HT-29 (cell line): ENCODE results near the gene NUDT4. TPM values are rescaled to one million over a fixed set of nuclear protein-coding genes. Genes with fewer than 3 reads are reported as not detected.

Experiments used
- DNase-seq: peaks from one replicate; pipeline ENCODE4 v3.0.0-alpha.2; 2015; ENCODE audit warnings: low spot score
- total RNA-seq: library from RNA; depleted of rRNA; stranded (reverse); fragments of >200 nt; shearing (Covaris generic); gene quantifications from 2 replicates; pipeline ENCODE4 v1.2.3, GENCODE V29; 2014; rRNA removed

Gene NUDT4
- total RNA-seq, result 120 and 129 TPM in 2 replicates

DNA sequence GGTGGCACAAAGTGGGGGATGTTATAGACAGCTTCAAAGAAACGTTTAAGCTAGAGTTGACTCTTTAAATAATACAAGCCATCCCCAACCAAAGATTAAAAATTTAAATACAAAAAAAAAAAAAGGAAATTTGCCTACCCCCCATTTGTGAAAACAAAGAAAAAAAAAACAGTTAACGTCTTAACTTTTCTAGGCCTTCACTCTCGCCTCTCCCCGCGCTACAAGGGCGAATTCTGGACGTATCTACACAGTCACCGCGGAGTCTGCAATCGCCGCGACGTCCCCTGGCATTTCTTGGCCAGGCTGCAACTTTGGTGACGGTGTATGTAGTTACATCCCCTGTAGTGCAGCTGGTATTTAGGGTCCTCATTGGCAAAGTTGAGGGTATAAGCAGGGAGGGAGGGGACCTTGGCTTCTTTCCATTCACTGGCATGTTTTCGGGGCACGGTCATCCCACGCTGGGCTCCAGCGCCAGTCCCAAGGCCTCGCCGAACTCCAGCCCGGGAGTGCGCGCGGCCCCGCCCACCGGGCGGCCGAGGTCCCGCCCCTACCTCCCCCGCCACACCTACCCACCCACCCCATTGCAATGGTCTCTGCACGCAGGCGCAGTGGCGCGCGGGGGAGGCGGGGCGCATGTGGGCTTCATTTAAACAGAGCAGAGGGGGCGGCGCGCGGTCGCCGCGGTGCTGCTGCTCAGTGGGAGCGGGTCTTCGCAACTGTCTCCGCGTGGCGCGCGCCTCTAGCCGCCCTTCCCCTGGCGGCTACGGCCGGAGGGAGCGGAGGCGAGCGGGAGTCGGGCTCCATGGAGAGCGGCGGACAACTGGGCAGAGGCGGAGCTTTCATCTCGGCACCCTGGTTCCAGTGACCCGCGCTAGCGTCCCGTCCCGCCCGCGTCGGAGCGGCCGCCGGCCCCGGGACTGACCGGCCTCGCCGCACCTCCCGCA, at the start of gene NUDT4:
Gene NUDT4 (plus strand): TSS at position 674 of the 944 bp plus-strand sequence. CDS start 398 bp downstream, outside the sequence.
- peak; percentile 97 for DNase-seq

DNA sequence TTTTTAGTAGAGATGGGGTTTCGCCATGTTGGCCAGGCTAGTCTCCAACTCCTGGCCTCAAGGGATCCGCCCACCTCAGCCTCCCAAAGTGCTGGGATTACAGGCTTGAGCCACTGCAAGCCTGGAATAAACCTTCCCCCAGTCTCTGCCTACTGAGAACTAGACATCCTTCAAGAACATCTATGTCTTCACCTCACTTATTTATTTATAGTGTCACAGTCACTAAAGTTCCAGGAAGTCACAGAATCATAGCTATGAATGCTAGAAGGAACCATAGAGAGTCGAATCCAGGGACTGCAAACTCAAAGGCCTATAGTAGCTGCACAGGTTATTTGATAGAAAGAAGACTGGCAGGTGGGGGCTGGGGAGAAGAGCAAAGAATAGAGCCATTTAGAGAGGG, 44.7 kb upstream of the NUDT4 start:
- no peak for DNase-seq

DNA sequence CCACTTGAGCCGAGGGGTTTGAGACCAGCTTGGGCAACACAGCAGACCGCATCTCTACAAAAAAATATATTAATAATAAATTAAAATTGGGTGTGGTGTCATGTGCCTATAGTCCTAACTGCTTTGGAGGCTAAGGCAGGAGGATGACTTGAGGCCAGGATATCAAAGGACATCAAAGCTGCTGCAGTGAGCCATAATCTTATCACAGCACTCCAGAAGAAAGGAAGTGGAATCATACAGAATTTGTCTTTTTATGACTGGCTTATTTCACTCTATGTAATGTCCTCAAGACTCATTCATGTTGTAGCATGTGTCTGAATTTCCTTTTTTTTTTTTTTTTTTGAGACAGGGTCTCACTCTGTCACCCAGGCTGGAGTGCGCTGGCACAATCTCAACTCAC, 43.9 kb upstream of the NUDT4 start:
- DNase-seq, result no peak

- DNase-seq, result no peak
These were observed 42.0 kb upstream of the NUDT4 start for GRCh38 chr12:93335603-93336162.

DNA sequence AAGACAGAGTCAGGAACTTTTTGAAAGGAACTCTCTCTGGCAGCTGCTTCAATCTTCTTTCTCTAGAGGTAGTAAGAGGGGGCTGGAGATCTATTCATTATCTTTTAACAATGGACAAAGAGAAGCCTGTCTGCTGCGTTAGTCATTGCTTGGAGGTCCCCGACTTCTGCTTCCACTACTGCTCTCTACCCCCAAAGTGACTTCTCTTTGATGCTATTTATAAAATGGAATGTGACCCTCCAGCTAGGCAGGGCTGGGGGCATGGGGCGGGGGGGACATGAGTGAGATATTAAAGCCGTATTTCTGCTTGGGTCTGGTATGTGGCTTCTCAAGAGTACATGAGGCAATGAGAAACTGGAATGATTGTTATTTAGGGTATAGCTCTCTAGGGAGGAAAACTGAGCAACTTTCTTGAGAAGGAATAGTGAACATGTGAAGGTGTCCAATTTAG, 41.4 kb upstream of the NUDT4 start:
- no peak for DNase-seq

DNA sequence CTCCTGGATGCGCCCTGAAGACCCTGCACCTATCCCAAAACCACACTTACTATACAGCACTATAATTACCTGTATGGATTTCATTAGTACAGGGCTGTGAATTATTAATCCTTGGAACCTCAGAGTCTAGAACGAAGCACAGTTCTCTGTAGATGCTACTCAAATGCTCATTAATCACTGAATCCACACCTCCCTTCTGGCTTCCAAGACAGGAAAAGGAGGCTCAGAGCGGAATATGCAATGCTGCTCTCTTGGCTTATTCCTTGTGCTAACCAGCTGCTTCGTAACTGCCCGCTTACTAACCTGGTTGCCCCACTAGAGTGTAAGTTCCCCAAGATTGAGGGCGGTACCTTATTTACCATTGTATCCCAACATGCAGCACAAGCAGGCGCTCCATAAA, 39.1 kb upstream of the NUDT4 start:
- no peak for DNase-seq

- DNase-seq, result no peak
These were observed 38.0 kb upstream of the NUDT4 start for GRCh38 chr12:93339695-93340094.

DNA sequence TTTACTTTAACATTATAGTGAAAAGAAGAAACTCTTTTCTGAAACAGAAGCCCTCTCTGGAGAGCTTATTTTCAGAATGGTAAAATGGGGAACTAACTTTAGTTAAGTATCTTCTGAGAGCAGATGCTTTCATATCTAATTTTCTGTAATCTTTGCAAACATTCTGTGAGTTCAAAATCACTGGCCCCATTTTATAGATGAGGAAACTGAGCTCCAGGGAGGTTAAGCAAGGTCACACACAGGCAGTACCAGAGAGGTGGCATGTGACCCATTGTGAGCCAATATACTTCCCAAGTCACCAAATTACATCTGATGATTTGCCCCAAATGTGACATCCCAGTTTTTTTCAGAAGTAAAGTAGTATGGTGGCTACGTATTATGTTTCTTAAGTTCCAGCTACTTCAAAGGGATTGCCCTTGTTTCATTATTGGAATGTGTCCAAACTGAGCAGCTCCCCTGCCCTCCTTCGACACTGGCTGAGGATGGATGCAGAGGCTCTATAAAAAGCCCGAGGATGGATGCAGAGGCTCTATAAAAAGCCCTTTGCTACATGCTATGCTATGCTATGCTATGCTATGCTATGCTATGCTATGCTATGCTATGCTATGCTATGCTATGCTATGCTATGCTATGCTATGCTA, 36.2 kb upstream of the NUDT4 start:
- no peak for DNase-seq

GRCh38 chr12:93347054-93347785, 30.5 kb upstream of the NUDT4 start:
- DNase-seq, result no peak

- DNase-seq, result no peak
These were observed 28.9 kb upstream of the NUDT4 start for GRCh38 chr12:93348575-93349435.

DNA sequence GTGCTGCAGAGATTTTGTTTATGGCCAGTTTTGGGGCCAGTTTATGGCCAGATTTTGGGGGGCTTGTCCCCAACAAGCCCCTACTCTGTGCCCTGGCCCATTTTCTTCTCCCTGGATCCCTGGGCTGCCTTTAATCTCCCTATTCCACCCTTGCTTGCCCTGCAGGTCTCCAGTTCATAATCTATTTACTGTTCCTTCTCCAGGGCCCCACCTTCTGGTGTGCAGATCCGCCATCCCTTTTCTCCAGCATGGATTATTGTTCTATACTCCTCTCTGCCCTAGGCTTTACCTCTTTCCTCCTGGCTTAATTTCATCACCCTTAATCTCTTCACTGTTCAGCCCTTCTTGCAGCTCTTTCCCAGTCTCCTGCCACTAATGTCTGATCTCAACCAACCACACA, 26.0 kb upstream of the NUDT4 start:
- no peak for DNase-seq

- DNase-seq, result no peak
These were observed 25.4 kb upstream of the NUDT4 start for GRCh38 chr12:93352321-93352720.

- no peak for DNase-seq
These were observed 21.5 kb upstream of the NUDT4 start for GRCh38 chr12:93356214-93356613.

DNA sequence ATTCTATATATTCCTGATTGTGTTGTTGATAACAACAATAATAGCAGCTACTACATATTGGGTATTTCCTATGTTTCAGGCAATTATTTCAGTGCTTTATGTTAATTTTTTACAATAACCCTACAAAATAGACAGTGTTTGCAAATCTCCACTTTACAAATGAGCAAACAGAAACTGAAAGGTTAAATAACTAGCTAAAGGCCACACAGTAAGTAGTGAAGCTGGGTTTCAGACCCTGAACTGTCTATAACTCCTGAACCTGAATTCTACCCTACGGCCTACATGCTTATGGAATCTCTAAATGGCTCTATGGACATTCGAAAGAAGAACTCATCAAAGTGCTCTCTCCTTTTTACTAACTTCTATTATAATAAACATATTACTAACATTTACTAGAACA, 19.7 kb upstream of the NUDT4 start:
- DNase-seq, result no peak

DNA sequence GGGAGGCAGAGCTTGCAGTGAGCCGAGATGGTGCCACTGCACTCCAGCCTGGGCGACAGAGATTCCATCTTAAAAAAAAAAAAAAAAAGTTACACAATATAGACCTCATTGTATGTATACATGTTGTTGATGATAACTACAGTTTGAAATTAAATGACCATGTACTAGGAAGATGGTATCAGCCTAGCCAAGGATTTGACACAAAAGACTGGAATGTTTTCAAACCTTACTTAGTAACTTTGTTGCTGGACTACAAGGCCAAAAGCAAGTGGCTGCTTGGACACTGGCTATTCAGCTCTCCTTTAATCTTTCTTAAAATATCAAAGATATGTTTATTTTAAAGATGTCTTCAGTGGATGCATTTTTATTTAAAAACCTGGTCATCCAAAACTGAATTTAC, 18.9 kb upstream of the NUDT4 start:
- no peak for DNase-seq

DNA sequence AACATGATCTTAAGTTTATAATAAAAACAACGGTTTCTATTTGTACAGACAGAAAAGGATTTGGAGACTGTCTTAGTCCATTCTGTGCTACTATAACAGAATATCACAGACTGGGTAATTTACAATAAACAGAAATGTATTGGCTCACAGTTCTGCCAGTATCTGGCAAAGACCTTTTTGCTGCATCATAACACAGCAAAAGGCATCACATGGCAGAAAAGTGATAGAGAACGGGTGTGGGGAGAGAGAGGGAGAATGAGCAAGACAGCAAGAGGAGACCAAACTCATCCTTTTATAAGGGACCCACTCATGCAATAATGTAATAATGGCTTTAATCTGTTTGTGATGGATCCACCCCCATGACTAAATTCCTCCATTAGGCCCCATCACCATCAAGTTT, 17.0 kb upstream of the NUDT4 start:
- no peak for DNase-seq

DNA sequence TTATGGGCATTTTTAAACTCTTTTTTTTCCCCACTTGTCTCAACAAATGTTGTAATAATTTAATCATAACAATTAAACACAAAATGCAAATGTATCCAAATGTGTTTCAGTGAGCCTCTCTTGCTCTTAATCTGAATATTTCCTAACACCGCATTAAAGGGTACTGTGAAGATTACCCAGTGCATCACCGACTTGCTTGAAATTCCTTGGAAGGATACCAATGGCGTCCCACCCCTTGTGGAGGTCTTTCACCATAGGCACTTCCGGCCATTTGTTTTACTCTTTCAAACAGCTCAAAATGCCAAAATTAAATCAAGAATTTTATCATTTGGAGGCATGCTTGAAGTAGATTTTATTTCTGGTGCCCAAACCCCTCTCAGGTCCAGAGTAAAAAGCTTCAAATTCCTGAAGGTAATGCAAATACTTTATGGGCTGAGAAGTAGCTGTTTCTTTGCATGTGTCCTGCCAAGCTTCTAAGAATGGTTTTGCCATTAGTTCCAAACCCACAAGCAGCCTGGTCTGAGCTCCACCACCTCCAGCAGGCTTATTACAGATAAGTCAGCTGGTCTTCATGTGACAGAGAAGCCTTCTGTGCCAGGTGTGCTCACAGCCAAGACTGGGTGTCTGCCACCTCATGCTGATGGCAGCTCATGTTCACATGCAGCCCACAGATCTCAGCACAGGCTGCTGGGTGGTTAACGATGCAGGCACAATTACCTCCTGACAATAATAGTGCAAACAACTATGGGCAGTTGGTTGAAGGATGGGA, 16.4 kb upstream of the NUDT4 start:
- no peak for DNase-seq

- DNase-seq, result no peak
These were observed 13.9 kb upstream of the NUDT4 start for GRCh38 chr12:93363841-93364297.

GRCh38 chr12:93365616-93366405, 11.9 kb upstream of the NUDT4 start:
- DNase-seq, result no peak
